Activated naive CD4-positive, alpha-beta T cell treated with anti-CD3 and anti-CD28 coated beads, Interleukin-2, amount 50 U/mL, for 24 hours (primary cell): Measurements from ENCODE around the gene SRRD.

Experiments used
- H3K27ac Mint-ChIP-seq: one replicate; pipeline ENCODE4 v1.8.0; 2021; ENCODE audit warnings: mild to moderate bottlenecking, mixed read lengths
- H3K27me3 Mint-ChIP-seq: one replicate; pipeline ENCODE4 v1.8.0; 2021; ENCODE audit warnings: mixed read lengths
- H3K36me3 Mint-ChIP-seq: one replicate; pipeline ENCODE4 v1.8.0; 2021; ENCODE audit warnings: mixed read lengths
- H3K4me1 Mint-ChIP-seq: one replicate; pipeline ENCODE4 v1.8.0; 2021; ENCODE audit warnings: mixed read lengths
- H3K4me3 Mint-ChIP-seq: one replicate; pipeline ENCODE4 v1.8.0; 2021; ENCODE audit warnings: mild to moderate bottlenecking, mixed read lengths
- H3K9me3 Mint-ChIP-seq: one replicate; pipeline ENCODE4 v1.8.0; 2021; ENCODE audit warnings: mixed read lengths

The SRRD gene

DNA sequence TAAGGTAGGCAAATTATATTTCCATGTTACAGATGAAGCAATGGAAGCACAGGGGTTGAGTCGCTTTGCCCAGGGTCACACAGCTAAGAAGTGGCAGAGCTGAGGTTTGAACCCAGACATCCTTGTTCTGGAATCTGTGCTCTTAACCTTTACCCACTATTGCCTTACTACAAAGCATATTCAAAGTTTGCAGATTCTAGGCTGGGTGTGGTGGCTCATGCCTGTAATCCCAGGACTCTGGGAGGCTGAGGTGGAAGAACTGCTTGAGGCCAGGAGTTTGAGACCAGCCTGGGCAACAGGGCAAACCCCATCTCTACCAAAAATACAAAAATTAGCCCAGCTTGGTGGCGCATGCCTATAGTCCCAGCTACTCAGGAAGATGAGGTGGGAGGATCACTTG, 56.4 kb downstream of the SRRD start:
- no peaks in the 10 kb centered on the region for H3K9me3 Mint-ChIP-seq
- no peak overlapping the region for H3K27ac Mint-ChIP-seq
- peaks cover 9% of the 10 kb centered on the region for H3K4me1 Mint-ChIP-seq
- no peaks in the 10 kb centered on the region for H3K27me3 Mint-ChIP-seq
- H3K4me3 Mint-ChIP-seq = no peak overlapping the region
- peaks cover 10% of the 10 kb centered on the region for H3K36me3 Mint-ChIP-seq

DNA sequence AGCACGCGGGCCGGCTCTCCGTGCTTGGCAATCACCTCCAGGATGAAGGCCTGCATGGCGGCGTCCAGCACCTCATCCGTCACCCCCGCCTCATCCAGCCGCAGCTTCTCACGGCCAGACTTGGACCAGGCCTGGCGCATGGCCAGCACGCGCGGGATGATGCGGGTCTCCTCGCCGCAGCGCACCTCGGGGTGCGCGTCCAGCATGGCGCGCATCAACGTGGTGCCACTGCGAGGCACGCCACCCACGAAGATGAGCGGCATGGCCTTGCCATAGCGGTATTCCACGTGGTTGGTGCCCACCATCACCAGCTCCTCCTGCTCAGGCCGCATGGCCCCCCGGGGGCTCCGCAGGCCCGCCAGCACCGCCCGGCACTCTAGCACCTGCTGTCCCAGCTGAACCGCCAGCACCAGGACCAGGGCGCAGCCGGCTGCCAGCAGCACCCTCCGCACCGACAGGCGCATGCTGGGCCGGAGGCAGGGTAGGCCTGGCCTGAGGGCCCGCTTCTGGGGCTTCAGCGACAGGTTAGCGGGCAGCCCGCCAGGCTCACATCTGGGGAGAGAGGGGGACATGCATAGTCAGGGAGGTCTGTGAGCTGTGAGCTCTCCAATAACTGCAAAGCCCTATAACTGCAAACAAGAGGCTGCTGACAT, 57.6 kb downstream of the SRRD start:
- Mint-ChIP-seq H3K27me3 (no peaks in the 10 kb centered on the region), H3K4me1 (peaks cover 12% of the 10 kb centered on the region), H3K36me3 (peaks cover 12% of the 10 kb centered on the region), H3K27ac (no peak overlapping the region), H3K9me3 (no peaks in the 10 kb centered on the region), H3K4me3 (no peak overlapping the region)

GRCh38 chr22:26542831-26543230, 59.2 kb downstream of the SRRD start:
- Mint-ChIP-seq H3K9me3 (no peaks in the 10 kb centered on the region), H3K36me3 (peaks cover 12% of the 10 kb centered on the region), H3K27me3 (no peaks in the 10 kb centered on the region), H3K4me3 (no peak overlapping the region), H3K27ac (no peak overlapping the region), H3K4me1 (peaks cover 23% of the 10 kb centered on the region)
